IMR-90 (cell line): ENCODE results near the gene TMEM63A.

Source experiments
- BHLHE40 ChIP-seq: fragments of 150-350 bp; IDR thresholded peaks from 2 replicates; pipeline ENCODE4 v1.6.1; 2016; ENCODE audit warnings: mild to moderate bottlenecking, low read depth, low read length
- CEBPB ChIP-seq: IDR thresholded peaks from 2 replicates; pipeline ENCODE4 v1.6.1; 2012; ENCODE audit warnings: low read depth, low read length, improper control_type of control experiment
- CHD1 ChIP-seq: IDR thresholded peaks from 2 replicates; pipeline ENCODE4 v1.6.1; 2012; ENCODE audit warnings: low read depth, low read length, improper control_type of control experiment
- FOS ChIP-seq: fragments of 150-350 bp; IDR thresholded peaks from 2 replicates; pipeline ENCODE4 v1.6.1; 2016; ENCODE audit warnings: low read depth, low read length
- MAFK ChIP-seq: IDR thresholded peaks from 2 replicates; pipeline ENCODE4 v1.6.1; 2012; ENCODE audit warnings: low read depth, low read length, improper control_type of control experiment
- MAZ ChIP-seq: IDR thresholded peaks from 2 replicates; pipeline ENCODE4 v1.6.1; 2012; ENCODE audit warnings: low read depth, mild to moderate bottlenecking, low read length, improper control_type of control experiment, moderate library complexity, borderline replicate concordance
- MXI1 ChIP-seq: IDR thresholded peaks from 2 replicates; pipeline ENCODE4 v1.6.1; 2012; ENCODE audit warnings: low read depth, mild to moderate bottlenecking, low read length, moderate library complexity, borderline replicate concordance
- POLR2A ChIP-seq: IDR thresholded peaks from 2 replicates; pipeline ENCODE4 v1.6.1; 2012; ENCODE audit warnings: mild to moderate bottlenecking, low read depth, low read length
- RAD21 ChIP-seq: IDR thresholded peaks from 2 replicates; pipeline ENCODE4 v1.6.1; 2012; ENCODE audit warnings: low read length, improper control_type of control experiment
- RFX5 ChIP-seq: IDR thresholded peaks from 2 replicates; pipeline ENCODE4 v1.8.0; 2012; ENCODE audit warnings: low read depth, mild to moderate bottlenecking, low read length, moderate library complexity
- SMC3 ChIP-seq: fragments of 150-350 bp; IDR thresholded peaks from 2 replicates; pipeline ENCODE4 v1.6.1; 2016; ENCODE audit warnings: low read depth, mild to moderate bottlenecking, antibody characterized with exemption, low read length, moderate library complexity
- USF2 ChIP-seq: fragments of 150-350 bp; IDR thresholded peaks from 2 replicates; pipeline ENCODE4 v1.6.1; 2017; ENCODE audit warnings: mild to moderate bottlenecking, antibody characterized with exemption, low read length, low read depth
- TF ChIP-seq, protein P1 (sequence below): conservative IDR thresholded peaks from 2 replicates; pipeline ENCODE4 v1.5.1; 2012; ENCODE audit warnings: mild to moderate bottlenecking, low read depth, low read length, improper control_type of control experiment
- TF ChIP-seq, protein P2 (sequence below): fragments of 150-350 bp; IDR thresholded peaks from 2 replicates; pipeline ENCODE4 v1.6.1; 2016; ENCODE audit warnings: low read depth, mild to moderate bottlenecking, low read length, moderate library complexity, borderline replicate concordance

GRCh38 chr1:225886159-225887029 is 4.2 kb upstream of the TMEM63A start:
- TF ChIP-seq RAD21 (no peak), RFX5 (no peak), CHD1 (no peak), POLR2A (no peak), SMC3 (no peak), MAFK (no peak), BHLHE40 (no peak), MXI1 (no peak), MAZ (no peak), FOS (no peak), CEBPB (no peak), USF2 (no peak)
- TF ChIP-seq, protein P1, sequence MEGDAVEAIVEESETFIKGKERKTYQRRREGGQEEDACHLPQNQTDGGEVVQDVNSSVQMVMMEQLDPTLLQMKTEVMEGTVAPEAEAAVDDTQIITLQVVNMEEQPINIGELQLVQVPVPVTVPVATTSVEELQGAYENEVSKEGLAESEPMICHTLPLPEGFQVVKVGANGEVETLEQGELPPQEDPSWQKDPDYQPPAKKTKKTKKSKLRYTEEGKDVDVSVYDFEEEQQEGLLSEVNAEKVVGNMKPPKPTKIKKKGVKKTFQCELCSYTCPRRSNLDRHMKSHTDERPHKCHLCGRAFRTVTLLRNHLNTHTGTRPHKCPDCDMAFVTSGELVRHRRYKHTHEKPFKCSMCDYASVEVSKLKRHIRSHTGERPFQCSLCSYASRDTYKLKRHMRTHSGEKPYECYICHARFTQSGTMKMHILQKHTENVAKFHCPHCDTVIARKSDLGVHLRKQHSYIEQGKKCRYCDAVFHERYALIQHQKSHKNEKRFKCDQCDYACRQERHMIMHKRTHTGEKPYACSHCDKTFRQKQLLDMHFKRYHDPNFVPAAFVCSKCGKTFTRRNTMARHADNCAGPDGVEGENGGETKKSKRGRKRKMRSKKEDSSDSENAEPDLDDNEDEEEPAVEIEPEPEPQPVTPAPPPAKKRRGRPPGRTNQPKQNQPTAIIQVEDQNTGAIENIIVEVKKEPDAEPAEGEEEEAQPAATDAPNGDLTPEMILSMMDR = no peak
- TF ChIP-seq, protein P2, sequence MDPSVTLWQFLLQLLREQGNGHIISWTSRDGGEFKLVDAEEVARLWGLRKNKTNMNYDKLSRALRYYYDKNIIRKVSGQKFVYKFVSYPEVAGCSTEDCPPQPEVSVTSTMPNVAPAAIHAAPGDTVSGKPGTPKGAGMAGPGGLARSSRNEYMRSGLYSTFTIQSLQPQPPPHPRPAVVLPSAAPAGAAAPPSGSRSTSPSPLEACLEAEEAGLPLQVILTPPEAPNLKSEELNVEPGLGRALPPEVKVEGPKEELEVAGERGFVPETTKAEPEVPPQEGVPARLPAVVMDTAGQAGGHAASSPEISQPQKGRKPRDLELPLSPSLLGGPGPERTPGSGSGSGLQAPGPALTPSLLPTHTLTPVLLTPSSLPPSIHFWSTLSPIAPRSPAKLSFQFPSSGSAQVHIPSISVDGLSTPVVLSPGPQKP = no peak
